ENCODE results near the gene FOLR1.

The FOLR1 gene

GRCh38 chr11:72234514-72234830 is 42.5 kb downstream of the FOLR1 start:
- in situ Hi-C loops (cut with HindIII; ENCODE audit: low sequenced_read_pairs) = no loop called here

GRCh38 chr11:72234920-72235319 is 43.0 kb downstream of the FOLR1 start:
- in situ Hi-C loops (cut with HindIII; ENCODE audit: low sequenced_read_pairs) = no loop called here

- in situ Hi-C loops (cut with HindIII; ENCODE audit: low sequenced_read_pairs) = no loop called here
Measured at GRCh38 chr11:72235351-72236057, 43.6 kb downstream of the FOLR1 start.

GRCh38 chr11:72236083-72236697 is 44.2 kb downstream of the FOLR1 start:
- in situ Hi-C loops (cut with HindIII; ENCODE audit: low sequenced_read_pairs) = no loop called here

- in situ Hi-C loops (cut with HindIII; ENCODE audit: low sequenced_read_pairs) = no loop called here
Measured at GRCh38 chr11:72236774-72237111, 44.8 kb downstream of the FOLR1 start.

- in situ Hi-C loops (cut with HindIII; ENCODE audit: low sequenced_read_pairs) = no loop called here
Measured at GRCh38 chr11:72237112-72237931, 45.4 kb downstream of the FOLR1 start.

- in situ Hi-C loops (cut with HindIII; ENCODE audit: low sequenced_read_pairs) = no loop called here
Measured at GRCh38 chr11:72238040-72238450, 46.1 kb downstream of the FOLR1 start.

GRCh38 chr11:72238492-72239312 is 46.8 kb downstream of the FOLR1 start:
- in situ Hi-C loops (cut with HindIII; ENCODE audit: low sequenced_read_pairs) = no loop called here

- in situ Hi-C loops (cut with HindIII; ENCODE audit: low sequenced_read_pairs) = no loop called here
Measured at GRCh38 chr11:72239313-72239848, 47.4 kb downstream of the FOLR1 start.

GRCh38 chr11:72239849-72240460 is 48.0 kb downstream of the FOLR1 start:
- in situ Hi-C loops (cut with HindIII; ENCODE audit: low sequenced_read_pairs) = loop anchor here (10.0 kb wide), 1 partner anchor 415 kb away; no protein-coding TSS in a partner anchor

GRCh38 chr11:72240461-72241290 is 48.7 kb downstream of the FOLR1 start:
- in situ Hi-C loops (cut with HindIII; ENCODE audit: low sequenced_read_pairs) = loop anchor here (10.0 kb wide), 1 partner anchor 414 kb away; no protein-coding TSS in a partner anchor

GRCh38 chr11:72241291-72241781 is 49.4 kb downstream of the FOLR1 start:
- in situ Hi-C loops (cut with HindIII; ENCODE audit: low sequenced_read_pairs) = loop anchor here (10.0 kb wide), 1 partner anchor 413 kb away; no protein-coding TSS in a partner anchor

- in situ Hi-C loops (cut with HindIII; ENCODE audit: low sequenced_read_pairs) = loop anchor here (10.0 kb wide), 1 partner anchor 413 kb away; no protein-coding TSS in a partner anchor
Measured at GRCh38 chr11:72242141-72242540, 50.2 kb downstream of the FOLR1 start.

GRCh38 chr11:72243173-72244059 is 51.5 kb downstream of the FOLR1 start:
- in situ Hi-C loops (cut with HindIII; ENCODE audit: low sequenced_read_pairs) = loop anchor here (10.0 kb wide), 1 partner anchor 411 kb away; no protein-coding TSS in a partner anchor

- in situ Hi-C loops (cut with HindIII; ENCODE audit: low sequenced_read_pairs) = loop anchor here (10.0 kb wide), 1 partner anchor 411 kb away; no protein-coding TSS in a partner anchor
Measured at GRCh38 chr11:72244060-72244360, 52.1 kb downstream of the FOLR1 start, which contains the start of gene PHOX2A. Gene PHOX2A, minus strand, starts transcription at chr11:72244176. Its CDS starts 172 bp downstream, at chr11:72244004.

- in situ Hi-C loops (cut with HindIII; ENCODE audit: low sequenced_read_pairs) = loop anchor here (5.0 to 10.0 kb wide), 3 partner anchors 68 to 410 kb away; no protein-coding TSS in a partner anchor
Measured at GRCh38 chr11:72244361-72245262, 52.7 kb downstream of the FOLR1 start.

All from endothelial cell of hepatic sinusoid (primary cell).